SK-N-SH (cell line): ENCODE measurements around the gene ITGA2. TPM values are rescaled to one million over a fixed set of nuclear protein-coding genes. Genes with fewer than 3 reads are reported as not detected.

Source experiments
- CTCF ChIA-PET: fragments of 300-600, 350-600 bp; formaldehyde crosslinking; extraction: SDS; loops from one replicate; lab custom pipeline; 2021; lab: Yijun Ruan, JAX
- POLR2A ChIA-PET: fragments of 350-600 bp; sonication (Branson Sonifier 250); formaldehyde crosslinking; extraction: SDS; loops from one replicate; lab custom pipeline; 2020; ENCODE audit warnings: antibody characterized with exemption, inconsistent platforms; lab: Yijun Ruan, JAX
- DNase-seq: peaks from one replicate; pipeline ENCODE4 v3.0.0; 2012
- H2AFZ ChIP-seq: fragments of 200-600 bp; sonication (generic); 2 replicates; pipeline ENCODE4 v1.8.1; 2016; ENCODE audit warnings: antibody characterized with exemption, mild to moderate bottlenecking, low read depth
- H3F3A ChIP-seq: fragments of 200-600 bp; sonication (generic); replicated peaks from 2 replicates; pipeline ENCODE3; 2016; ENCODE audit warnings: antibody characterized with exemption, mild to moderate bottlenecking; ENCODE audit not compliant: insufficient read depth
- H3K27ac ChIP-seq, 2 experiments: fragments of 200-500 bp in 1 of 2; fragments of 200-600 bp in 1 of 2; sonication (Bioruptor generic) in 1 of 2; sonication (generic), shearing (Covaris generic) in 1 of 2; 2 replicates each; pipeline versions ENCODE4 v1.5.1 to v1.6.1; 2014 to 2016; ENCODE audit warnings: low read depth in 2 of 2, inconsistent platforms in 1 of 2, low read length in 1 of 2, mild to moderate bottlenecking in 1 of 2, mixed read lengths in 1 of 2
- H3K27me3 ChIP-seq: fragments of 200-600 bp; sonication (generic), shearing (Covaris generic); 2 replicates; pipeline ENCODE4 v1.6.1; 2016; ENCODE audit warnings: mixed run types; ENCODE audit not compliant: insufficient read depth
- H3K36me3 ChIP-seq, 2 experiments: fragments of 200-500 bp in 1 of 2; fragments of 200-600 bp in 1 of 2; sonication (Bioruptor generic) in 1 of 2; sonication (generic) in 1 of 2; replicated peaks in 1 of 2; 2 replicates each; pipeline versions ENCODE3 to v1.5.1; 2014 to 2016; ENCODE audit warnings: low read length in 1 of 2, mild to moderate bottlenecking in 1 of 2; ENCODE audit not compliant: insufficient read depth in 2 of 2, control insufficient read depth in 1 of 2
- H3K4me1 ChIP-seq, 2 experiments: fragments of 200-500 bp in 1 of 2; fragments of 200-600 bp in 1 of 2; sonication (Bioruptor generic) in 1 of 2; sonication (generic), shearing (Covaris generic) in 1 of 2; 2 replicates each; pipeline versions ENCODE4 v1.5.1 to v1.6.1; 2014 to 2016; ENCODE audit warnings: low read depth in 1 of 2, low read length in 1 of 2, mixed run types in 1 of 2; ENCODE audit not compliant: insufficient read depth in 2 of 2, control insufficient read depth in 1 of 2
- H3K4me2 ChIP-seq: fragments of 200-600 bp; sonication (generic), shearing (Covaris generic); 2 replicates; pipeline ENCODE4 v1.6.1; 2017; ENCODE audit warnings: mixed run types
- H3K4me3 ChIP-seq, 2 experiments: fragments of 200-500 bp in 1 of 2; fragments of 200-600 bp in 1 of 2; sonication (Bioruptor generic) in 1 of 2; sonication (generic), shearing (Covaris generic) in 1 of 2; 2 replicates each; pipeline versions ENCODE4 v1.5.1 to v1.8.1; 2014 to 2016; ENCODE audit warnings: low read depth in 2 of 2, inconsistent platforms in 1 of 2, low read length in 1 of 2, mild to moderate bottlenecking in 1 of 2, mixed read lengths in 1 of 2, moderate library complexity in 1 of 2
- H3K79me2 ChIP-seq: fragments of 200-600 bp; sonication (generic); 2 replicates; pipeline ENCODE4 v1.8.1; 2017; ENCODE audit warnings: mild to moderate bottlenecking; ENCODE audit not compliant: insufficient read depth
- H3K9ac ChIP-seq: fragments of 200-600 bp; sonication (generic); 2 replicates; pipeline ENCODE4 v1.6.1; 2017; ENCODE audit warnings: mixed run types
- H3K9me2 ChIP-seq: fragments of 200-600 bp; sonication (generic); 2 replicates; pipeline ENCODE4 v1.6.1; 2017; ENCODE audit warnings: mixed run types
- H3K9me3 ChIP-seq: fragments of 200-600 bp; sonication (generic); 2 replicates; pipeline ENCODE4 v1.6.1; 2017; ENCODE audit warnings: mixed run types, mild to moderate bottlenecking, moderate library complexity
- H4K20me1 ChIP-seq: fragments of 200-600 bp; sonication (generic); 2 replicates; pipeline ENCODE4 v1.6.1; 2017; ENCODE audit warnings: mild to moderate bottlenecking, mixed run types; ENCODE audit not compliant: insufficient read depth
- CHD2 ChIP-seq: fragments of 150-350 bp; IDR thresholded peaks from 2 replicates; pipeline ENCODE4 v1.6.1; 2018; ENCODE audit warnings: low read length; ENCODE audit not compliant: partially characterized antibody
- FOXM1 ChIP-seq: IDR thresholded peaks from 2 replicates; pipeline ENCODE4 v1.4.0; 2012; ENCODE audit warnings: low read depth, mild to moderate bottlenecking
- GABPA ChIP-seq: IDR thresholded peaks from 2 replicates; pipeline ENCODE4 v1.4.0; 2012; ENCODE audit warnings: low read depth, mild to moderate bottlenecking
- GATA2 ChIP-seq: sonication (generic); formaldehyde crosslinking; IDR thresholded peaks from 2 replicates; pipeline ENCODE4 v1.5.0; 2020; ENCODE audit warnings: mild to moderate bottlenecking, missing genetic modification reagents
- MEF2A ChIP-seq: IDR thresholded peaks from 2 replicates; pipeline ENCODE4 v1.4.0; 2012; ENCODE audit warnings: low read depth, borderline replicate concordance
- NFIC ChIP-seq: IDR thresholded peaks from 2 replicates; pipeline ENCODE4 v1.4.0; 2012; ENCODE audit warnings: borderline replicate concordance
- POLR2AphosphoS5 ChIP-seq: IDR thresholded peaks from 2 replicates; pipeline ENCODE4 v1.6.1; 2012; ENCODE audit warnings: low read depth, low read length
- RAD21 ChIP-seq: IDR thresholded peaks from 2 replicates; pipeline ENCODE4 v1.6.1; 2012; ENCODE audit warnings: mild to moderate bottlenecking, low read length
- RFX5 ChIP-seq: IDR thresholded peaks from 2 replicates; pipeline ENCODE4 v1.6.1; 2012; ENCODE audit warnings: mild to moderate bottlenecking, improper control_type of control experiment, low read length
- SIN3A ChIP-seq: IDR thresholded peaks from 2 replicates; pipeline ENCODE4 v1.6.1; 2012; ENCODE audit warnings: low read depth, mild to moderate bottlenecking, low read length, moderate library complexity, borderline replicate concordance
- SMC3 ChIP-seq: IDR thresholded peaks from 2 replicates; pipeline ENCODE4 v1.6.1; 2012; ENCODE audit warnings: low read depth, low read length, improper control_type of control experiment
- WGBS: methylation state at CpG from one replicate; pipeline ENCODE4 v1.1.6; 2017; ENCODE audit warnings: low lambda C conversion rate; 5-methylcytosine and 5-hydroxymethylcytosine counted together
- polyA plus RNA-seq, 3 experiments: library from polyadenylated mRNA; depleted of rRNA; stranded (reverse); fragments of >200 nt; gene quantifications; 2 replicates each; pipeline ENCODE4 v1.2.3, GENCODE V29; 2012
- TF ChIP-seq, protein P1 (sequence below): fragments of 150-350 bp; IDR thresholded peaks from 2 replicates; pipeline ENCODE4 v1.6.1; 2017; ENCODE audit warnings: antibody characterized with exemption, low read length, low read depth, borderline replicate concordance
- TF ChIP-seq, protein P2 (sequence below): IDR thresholded peaks from 2 replicates; pipeline ENCODE4 v1.6.1; 2012; ENCODE audit warnings: mild to moderate bottlenecking, low read depth, low read length, moderate library complexity
- TF ChIP-seq, protein P3 (sequence below): IDR thresholded peaks from 2 replicates; pipeline ENCODE4 v1.4.0; 2012; ENCODE audit warnings: low read depth, borderline replicate concordance
- TF ChIP-seq, protein P4 (sequence below): IDR thresholded peaks from 2 replicates; pipeline ENCODE4 v1.4.0; 2012; ENCODE audit warnings: low read depth, borderline replicate concordance

ITGA2 gene
- polyA plus RNA-seq, 1 of the 3 experiments (the other 2 are of a cell fraction): 38.2 TPM

DNA sequence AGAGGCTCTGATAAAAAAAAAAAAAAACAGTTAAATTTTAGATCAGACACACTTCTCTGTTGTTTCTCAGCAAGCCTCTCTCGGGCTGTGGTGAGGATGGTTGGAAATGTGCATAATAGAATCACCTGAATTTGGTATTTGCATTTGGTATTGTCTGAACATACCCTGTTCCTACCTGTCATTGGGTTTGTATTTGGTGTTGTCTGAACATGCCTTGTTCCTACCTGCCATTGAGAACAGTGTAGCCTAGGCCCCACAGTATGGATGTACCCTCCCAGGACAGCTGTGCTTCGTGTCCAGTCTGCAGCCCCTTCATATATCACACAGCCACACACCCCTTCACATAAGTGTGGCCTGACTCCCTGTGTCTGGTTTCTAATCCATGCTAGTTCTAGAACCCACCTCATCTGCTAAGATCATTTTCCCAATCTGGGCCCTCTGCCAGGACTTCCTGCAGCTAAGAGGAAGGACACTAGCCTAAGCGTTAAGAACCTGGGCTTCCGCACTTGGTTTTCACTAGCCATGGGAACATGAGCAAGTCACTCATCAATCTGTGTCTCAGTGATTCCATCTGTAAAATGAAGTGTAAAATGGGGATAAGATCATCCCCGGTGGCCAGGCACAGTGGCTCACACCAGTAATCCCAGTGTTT, 49.2 kb downstream of the ITGA2 start:
- Histone ChIP-seq H2AFZ (no peak overlapping the region), H4K20me1 (no peaks in the 10 kb centered on the region), H3K9me3 (no peaks in the 10 kb centered on the region), H3K4me1 (peaks cover 3 to 47% of the 10 kb centered on the region in 2 experiments), H3K9me2 (no peaks in the 10 kb centered on the region), H3F3A (peaks cover 59% of the 10 kb centered on the region), H3K9ac (peak overlapping the region; percentile 12; the same call in 1 of the 2 replicates), H3K79me2 (peaks cover 96% of the 10 kb centered on the region), H3K4me3 (no peak overlapping the region), H3K4me2 (peak overlapping the region; percentile 54), H3K27ac (peak overlapping the region; percentile 68 to 79; a peak in 3 of 4 replicates), H3K27me3 (no peaks in the 10 kb centered on the region), H3K36me3 (peaks cover 0 to 40% of the 10 kb centered on the region in 2 experiments)
- CTCF ChIA-PET: no interaction called here
- TF ChIP-seq MEF2A: no peak
- no peak for TF ChIP-seq SIN3A
- TF ChIP-seq SMC3: no peak
- TF ChIP-seq, protein P1, sequence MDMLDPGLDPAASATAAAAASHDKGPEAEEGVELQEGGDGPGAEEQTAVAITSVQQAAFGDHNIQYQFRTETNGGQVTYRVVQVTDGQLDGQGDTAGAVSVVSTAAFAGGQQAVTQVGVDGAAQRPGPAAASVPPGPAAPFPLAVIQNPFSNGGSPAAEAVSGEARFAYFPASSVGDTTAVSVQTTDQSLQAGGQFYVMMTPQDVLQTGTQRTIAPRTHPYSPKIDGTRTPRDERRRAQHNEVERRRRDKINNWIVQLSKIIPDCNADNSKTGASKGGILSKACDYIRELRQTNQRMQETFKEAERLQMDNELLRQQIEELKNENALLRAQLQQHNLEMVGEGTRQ: no peak
- TF ChIP-seq RAD21: no peak
- TF ChIP-seq, protein P2, sequence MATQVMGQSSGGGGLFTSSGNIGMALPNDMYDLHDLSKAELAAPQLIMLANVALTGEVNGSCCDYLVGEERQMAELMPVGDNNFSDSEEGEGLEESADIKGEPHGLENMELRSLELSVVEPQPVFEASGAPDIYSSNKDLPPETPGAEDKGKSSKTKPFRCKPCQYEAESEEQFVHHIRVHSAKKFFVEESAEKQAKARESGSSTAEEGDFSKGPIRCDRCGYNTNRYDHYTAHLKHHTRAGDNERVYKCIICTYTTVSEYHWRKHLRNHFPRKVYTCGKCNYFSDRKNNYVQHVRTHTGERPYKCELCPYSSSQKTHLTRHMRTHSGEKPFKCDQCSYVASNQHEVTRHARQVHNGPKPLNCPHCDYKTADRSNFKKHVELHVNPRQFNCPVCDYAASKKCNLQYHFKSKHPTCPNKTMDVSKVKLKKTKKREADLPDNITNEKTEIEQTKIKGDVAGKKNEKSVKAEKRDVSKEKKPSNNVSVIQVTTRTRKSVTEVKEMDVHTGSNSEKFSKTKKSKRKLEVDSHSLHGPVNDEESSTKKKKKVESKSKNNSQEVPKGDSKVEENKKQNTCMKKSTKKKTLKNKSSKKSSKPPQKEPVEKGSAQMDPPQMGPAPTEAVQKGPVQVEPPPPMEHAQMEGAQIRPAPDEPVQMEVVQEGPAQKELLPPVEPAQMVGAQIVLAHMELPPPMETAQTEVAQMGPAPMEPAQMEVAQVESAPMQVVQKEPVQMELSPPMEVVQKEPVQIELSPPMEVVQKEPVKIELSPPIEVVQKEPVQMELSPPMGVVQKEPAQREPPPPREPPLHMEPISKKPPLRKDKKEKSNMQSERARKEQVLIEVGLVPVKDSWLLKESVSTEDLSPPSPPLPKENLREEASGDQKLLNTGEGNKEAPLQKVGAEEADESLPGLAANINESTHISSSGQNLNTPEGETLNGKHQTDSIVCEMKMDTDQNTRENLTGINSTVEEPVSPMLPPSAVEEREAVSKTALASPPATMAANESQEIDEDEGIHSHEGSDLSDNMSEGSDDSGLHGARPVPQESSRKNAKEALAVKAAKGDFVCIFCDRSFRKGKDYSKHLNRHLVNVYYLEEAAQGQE: no peak; the same call in 1 of the 2 replicates
- no peak for TF ChIP-seq GABPA
- TF ChIP-seq, protein P3, sequence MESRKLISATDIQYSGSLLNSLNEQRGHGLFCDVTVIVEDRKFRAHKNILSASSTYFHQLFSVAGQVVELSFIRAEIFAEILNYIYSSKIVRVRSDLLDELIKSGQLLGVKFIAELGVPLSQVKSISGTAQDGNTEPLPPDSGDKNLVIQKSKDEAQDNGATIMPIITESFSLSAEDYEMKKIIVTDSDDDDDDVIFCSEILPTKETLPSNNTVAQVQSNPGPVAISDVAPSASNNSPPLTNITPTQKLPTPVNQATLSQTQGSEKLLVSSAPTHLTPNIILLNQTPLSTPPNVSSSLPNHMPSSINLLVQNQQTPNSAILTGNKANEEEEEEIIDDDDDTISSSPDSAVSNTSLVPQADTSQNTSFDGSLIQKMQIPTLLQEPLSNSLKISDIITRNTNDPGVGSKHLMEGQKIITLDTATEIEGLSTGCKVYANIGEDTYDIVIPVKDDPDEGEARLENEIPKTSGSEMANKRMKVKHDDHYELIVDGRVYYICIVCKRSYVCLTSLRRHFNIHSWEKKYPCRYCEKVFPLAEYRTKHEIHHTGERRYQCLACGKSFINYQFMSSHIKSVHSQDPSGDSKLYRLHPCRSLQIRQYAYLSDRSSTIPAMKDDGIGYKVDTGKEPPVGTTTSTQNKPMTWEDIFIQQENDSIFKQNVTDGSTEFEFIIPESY: no peak
- TF ChIP-seq, protein P4, sequence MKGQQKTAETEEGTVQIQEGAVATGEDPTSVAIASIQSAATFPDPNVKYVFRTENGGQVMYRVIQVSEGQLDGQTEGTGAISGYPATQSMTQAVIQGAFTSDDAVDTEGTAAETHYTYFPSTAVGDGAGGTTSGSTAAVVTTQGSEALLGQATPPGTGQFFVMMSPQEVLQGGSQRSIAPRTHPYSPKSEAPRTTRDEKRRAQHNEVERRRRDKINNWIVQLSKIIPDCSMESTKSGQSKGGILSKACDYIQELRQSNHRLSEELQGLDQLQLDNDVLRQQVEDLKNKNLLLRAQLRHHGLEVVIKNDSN: no peak
- no peak for TF ChIP-seq GATA2 (CRISPR knock-in tag)
- TF ChIP-seq POLR2AphosphoS5: no peak
- no peak for TF ChIP-seq CHD2
- no peak for TF ChIP-seq NFIC
- no peak for TF ChIP-seq FOXM1
- no peak for TF ChIP-seq RFX5
- no peak for DNase-seq
- 84% methylated on average over 5 of the region's 5 CpGs for WGBS
- POLR2A ChIA-PET: no interaction called here
